Endodermal cell (in vitro differentiated cells): Measurements from ENCODE around the gene MYRIP. TPM values are rescaled to one million over a fixed set of nuclear protein-coding genes. Genes with fewer than 3 reads are reported as not detected.

ENCODE experiments used
- DNase-seq: peaks from one replicate; pipeline ENCODE4 v3.0.0-alpha.2; 2017
- H3K27ac ChIP-seq: 2 replicates; pipeline ENCODE4 v1.5.1; 2013; ENCODE audit warnings: mild to moderate bottlenecking, low read depth, low read length, moderate library complexity
- H3K27me3 ChIP-seq: 2 replicates; pipeline ENCODE4 v1.6.1; 2013; ENCODE audit warnings: mild to moderate bottlenecking, low read length, moderate library complexity; ENCODE audit not compliant: insufficient read depth, control insufficient read depth, poor library complexity, severe bottlenecking
- H3K36me3 ChIP-seq: 2 replicates; pipeline ENCODE4 v1.7.0; 2013; ENCODE audit warnings: mild to moderate bottlenecking, low read length, moderate library complexity; ENCODE audit not compliant: control insufficient read depth, insufficient read depth
- H3K4me1 ChIP-seq: one replicate; pipeline ENCODE4 v1.7.0; 2013; ENCODE audit warnings: low read length; ENCODE audit not compliant: control insufficient read depth, insufficient read depth
- H3K4me3 ChIP-seq: 2 replicates; pipeline ENCODE4 v1.5.1; 2013; ENCODE audit warnings: mild to moderate bottlenecking, low read length, moderate library complexity
- H3K9ac ChIP-seq: 2 replicates; pipeline ENCODE4 v1.6.1; 2013; ENCODE audit warnings: mild to moderate bottlenecking, low read length, moderate library complexity; ENCODE audit not compliant: poor library complexity, severe bottlenecking; ENCODE audit errors: extremely low read depth
- H3K9me3 ChIP-seq: 2 replicates; pipeline ENCODE4 v1.6.1; 2013; ENCODE audit warnings: mild to moderate bottlenecking, low read length, moderate library complexity; ENCODE audit not compliant: control insufficient read depth
- H3K27ac Mint-ChIP-seq: 2 replicates; pipeline ENCODE4 v1.8.0; 2020; ENCODE audit warnings: mixed read lengths
- H3K27me3 Mint-ChIP-seq: 2 replicates; pipeline ENCODE4 v1.8.0; 2021; ENCODE audit warnings: mild to moderate bottlenecking, mixed read lengths; ENCODE audit not compliant: insufficient read depth
- H3K36me3 Mint-ChIP-seq: 2 replicates; pipeline ENCODE4 v1.8.0; 2020; ENCODE audit warnings: low read depth, mixed read lengths
- H3K4me1 Mint-ChIP-seq: 2 replicates; pipeline ENCODE4 v1.8.0; 2020; ENCODE audit warnings: mixed read lengths
- H3K4me3 Mint-ChIP-seq: 2 replicates; pipeline ENCODE4 v1.8.0; 2020; ENCODE audit warnings: mild to moderate bottlenecking, moderate library complexity, mixed read lengths
- H3K9me3 Mint-ChIP-seq: 2 replicates; pipeline ENCODE4 v1.8.0; 2020; ENCODE audit warnings: mild to moderate bottlenecking, mixed read lengths
- WGBS, 2 experiments: methylation state at CpG; one replicate each; pipeline versions ENCODE4 v1.1.5 to v1.1.7; 2013; ENCODE audit warnings: missing lambda C conversion rate in 2 of 2, mixed read lengths in 1 of 2; ENCODE audit not compliant: insufficient coverage in 1 of 2, insufficient read length in 1 of 2; 5-methylcytosine and 5-hydroxymethylcytosine counted together
- total RNA-seq, 2 donors: library from RNA; stranded (reverse); fragmentation: NEBNext Ultra II Directional in 1 of 2; extraction: Animal tissue kit (Norgen Biotek cat#: 25700) in 1 of 2; gene quantifications; 2 replicates in 1 of 2; 3 replicates in 1 of 2; pipeline ENCODE4 v1.2.1, GENCODE V29; 2021
- TF ChIP-seq, protein P1 (sequence below): fragments of 200-600 bp; sonication (generic); conservative IDR thresholded peaks from 2 replicates; pipeline ENCODE4 v1.5.0; 2021; ENCODE audit warnings: antibody characterized with exemption, mild to moderate bottlenecking

Gene MYRIP
- total RNA-seq, 2 donors from 2014 or later, result 4.3 to 4.6 TPM

DNA sequence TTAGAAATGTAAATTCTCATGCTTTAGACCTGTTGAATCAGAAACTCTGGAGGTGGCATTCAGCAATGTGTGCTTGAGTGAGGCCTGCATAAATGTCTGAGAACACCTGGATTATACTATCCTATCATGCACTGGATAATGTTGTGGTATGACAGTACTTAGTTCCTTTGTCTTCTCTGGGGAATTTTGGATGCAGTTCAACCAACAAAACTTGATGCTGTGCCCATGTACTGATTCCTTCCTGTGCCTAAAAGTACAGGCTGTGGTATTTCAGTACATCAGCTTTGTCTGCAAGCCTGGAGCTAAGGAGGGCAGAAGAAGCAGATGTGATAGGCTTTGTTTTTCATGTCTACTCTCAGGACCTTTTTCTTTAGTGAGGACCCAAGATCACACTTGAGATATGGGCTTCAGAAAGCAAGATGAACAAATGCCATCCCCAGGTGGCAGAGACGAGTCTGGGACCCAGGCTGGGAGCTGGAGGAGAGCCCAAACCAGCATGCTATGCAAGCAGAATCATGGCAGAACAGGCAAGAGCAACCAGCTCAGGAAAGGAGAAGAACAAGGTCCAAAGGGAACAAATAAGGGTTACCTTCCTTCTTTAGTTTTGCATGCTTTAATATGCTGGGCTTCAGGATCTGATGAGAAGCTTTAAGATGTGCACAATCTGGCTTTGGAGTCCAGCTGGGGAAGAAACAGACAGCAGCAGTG lies 124.7 kb downstream of the MYRIP start:
- Mint-ChIP-seq H3K27ac (no peak overlapping the region), H3K4me3 (no peak overlapping the region), H3K4me1 (no peaks in the 10 kb centered on the region), H3K9me3 (no peaks in the 10 kb centered on the region), H3K36me3 (no peaks in the 10 kb centered on the region), H3K27me3 (no peaks in the 10 kb centered on the region)
- Histone ChIP-seq H3K9me3 (no peaks in the 10 kb centered on the region), H3K36me3 (no peaks in the 10 kb centered on the region), H3K4me1 (no peaks in the 10 kb centered on the region), H3K9ac (no peak overlapping the region), H3K27me3 (no peaks in the 10 kb centered on the region), H3K4me3 (no peak overlapping the region), H3K27ac (no peak overlapping the region)
- TF ChIP-seq, protein P1, sequence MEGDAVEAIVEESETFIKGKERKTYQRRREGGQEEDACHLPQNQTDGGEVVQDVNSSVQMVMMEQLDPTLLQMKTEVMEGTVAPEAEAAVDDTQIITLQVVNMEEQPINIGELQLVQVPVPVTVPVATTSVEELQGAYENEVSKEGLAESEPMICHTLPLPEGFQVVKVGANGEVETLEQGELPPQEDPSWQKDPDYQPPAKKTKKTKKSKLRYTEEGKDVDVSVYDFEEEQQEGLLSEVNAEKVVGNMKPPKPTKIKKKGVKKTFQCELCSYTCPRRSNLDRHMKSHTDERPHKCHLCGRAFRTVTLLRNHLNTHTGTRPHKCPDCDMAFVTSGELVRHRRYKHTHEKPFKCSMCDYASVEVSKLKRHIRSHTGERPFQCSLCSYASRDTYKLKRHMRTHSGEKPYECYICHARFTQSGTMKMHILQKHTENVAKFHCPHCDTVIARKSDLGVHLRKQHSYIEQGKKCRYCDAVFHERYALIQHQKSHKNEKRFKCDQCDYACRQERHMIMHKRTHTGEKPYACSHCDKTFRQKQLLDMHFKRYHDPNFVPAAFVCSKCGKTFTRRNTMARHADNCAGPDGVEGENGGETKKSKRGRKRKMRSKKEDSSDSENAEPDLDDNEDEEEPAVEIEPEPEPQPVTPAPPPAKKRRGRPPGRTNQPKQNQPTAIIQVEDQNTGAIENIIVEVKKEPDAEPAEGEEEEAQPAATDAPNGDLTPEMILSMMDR, result no peak
- DNase-seq, result no peak
- 75 to 77% methylated on average over 1 of the region's 1 CpG for WGBS, 2 experiments

DNA sequence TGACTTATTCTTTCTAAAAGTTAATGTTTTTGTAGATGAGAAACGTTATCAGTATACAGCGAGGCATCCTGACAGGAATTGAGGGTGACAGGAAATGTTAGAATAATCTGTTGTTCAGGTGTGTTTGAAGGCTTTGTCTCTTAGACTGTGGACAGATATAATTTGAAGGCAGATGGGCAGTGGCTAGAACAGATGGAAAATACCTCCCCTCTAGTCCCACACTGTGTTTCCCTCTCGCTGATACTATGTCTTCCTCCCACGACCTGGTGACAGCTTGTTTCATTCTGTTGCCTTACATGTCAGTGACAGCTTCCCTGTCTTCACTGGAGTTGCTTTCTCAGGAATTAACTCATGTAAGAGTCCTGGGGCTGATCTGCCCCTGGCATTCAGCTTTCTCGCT lies 125.3 kb downstream of the MYRIP start:
- WGBS, 2 experiments, result 84 to 92% methylated on average over 5 of the region's 5 CpGs
- Histone ChIP-seq H3K9me3 (no peaks in the 10 kb centered on the region), H3K4me3 (no peak overlapping the region), H3K27me3 (no peaks in the 10 kb centered on the region), H3K36me3 (no peaks in the 10 kb centered on the region), H3K27ac (no peak overlapping the region), H3K4me1 (no peaks in the 10 kb centered on the region), H3K9ac (no peak overlapping the region)
- Mint-ChIP-seq H3K36me3 (no peaks in the 10 kb centered on the region), H3K4me3 (no peak overlapping the region), H3K27me3 (no peaks in the 10 kb centered on the region), H3K4me1 (no peaks in the 10 kb centered on the region), H3K27ac (no peak overlapping the region), H3K9me3 (no peaks in the 10 kb centered on the region)
- TF ChIP-seq, protein P1, result no peak
- no peak for DNase-seq

DNA sequence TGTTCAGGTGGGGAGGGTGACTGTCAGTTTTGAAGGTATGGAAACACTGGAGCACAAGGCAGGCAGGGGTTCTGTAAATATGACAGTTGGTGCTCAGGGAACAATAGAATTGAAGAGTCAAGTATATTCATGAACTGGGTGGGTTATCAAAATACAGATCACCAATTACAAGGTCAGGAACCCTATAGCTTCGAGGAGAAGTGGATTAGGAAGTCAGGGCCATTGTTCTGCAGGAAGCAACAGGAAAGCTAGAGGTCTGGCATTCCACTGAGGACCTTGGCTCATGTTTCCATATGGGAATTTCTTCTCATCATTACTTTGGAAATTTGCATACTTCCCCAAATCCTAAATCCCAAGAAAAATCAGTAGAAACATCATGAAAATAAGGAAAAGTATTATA lies 125.9 kb downstream of the MYRIP start:
- no peak overlapping the region for H3K27ac Mint-ChIP-seq
- TF ChIP-seq, protein P1, result no peak
- Histone ChIP-seq H3K9me3 (no peaks in the 10 kb centered on the region), H3K36me3 (no peaks in the 10 kb centered on the region), H3K27me3 (no peaks in the 10 kb centered on the region), H3K4me3 (no peak overlapping the region), H3K4me1 (no peaks in the 10 kb centered on the region), H3K9ac (no peak overlapping the region), H3K27ac (no peak overlapping the region)
- no peak overlapping the region for H3K4me3 Mint-ChIP-seq
- no peaks in the 10 kb centered on the region for H3K4me1 Mint-ChIP-seq
- no peaks in the 10 kb centered on the region for H3K9me3 Mint-ChIP-seq
- WGBS, 2 experiments, result 90 to 100% methylated on average over 1 of the region's 1 CpG
- H3K27me3 Mint-ChIP-seq, result no peaks in the 10 kb centered on the region
- no peaks in the 10 kb centered on the region for H3K36me3 Mint-ChIP-seq
- DNase-seq, result no peak
